HG03064 (cell line): Measurements from ENCODE around the gene LIN7C.

ENCODE experiments used
- ATAC-seq: cut with Tn5 transposase; IDR thresholded peaks from one replicate; pipeline ENCODE4 v1.9.1; 2021; ENCODE audit warnings: low read depth; ENCODE audit not compliant: unreplicated experiment

LIN7C gene

GRCh38 chr11:27512238-27512637, 5.7 kb upstream of the LIN7C start:
- no peak for ATAC-seq

GRCh38 chr11:27509908-27510307, 3.3 kb upstream of the LIN7C start:
- no peak for ATAC-seq

GRCh38 chr11:27507557-27508322, 1.2 kb upstream of the LIN7C start:
- no peak for ATAC-seq

GRCh38 chr11:27505781-27506180, 788 bp downstream of the LIN7C start:
- peak; percentile 2 for ATAC-seq

- no peak for ATAC-seq
Measured at GRCh38 chr11:27504205-27504604, 2.4 kb downstream of the LIN7C start.

- ATAC-seq: no peak
Measured at GRCh38 chr11:27501100-27501499, 5.5 kb downstream of the LIN7C start.

GRCh38 chr11:27497911-27498310, 8.7 kb downstream of the LIN7C start:
- ATAC-seq: no peak

- no peak for ATAC-seq
Measured at GRCh38 chr11:27497284-27497866, 9.2 kb downstream of the LIN7C start.

- ATAC-seq: no peak
Measured at GRCh38 chr11:27496461-27496860, 10.1 kb downstream of the LIN7C start.

- ATAC-seq: no peak
Measured at GRCh38 chr11:27495710-27496300, 10.8 kb downstream of the LIN7C start.

- ATAC-seq: no peak
Measured at GRCh38 chr11:27489092-27489491, 17.5 kb downstream of the LIN7C start.

GRCh38 chr11:27487706-27488105, 18.9 kb downstream of the LIN7C start:
- no peak for ATAC-seq

GRCh38 chr11:27485930-27486773, 20.4 kb downstream of the LIN7C start:
- ATAC-seq: no peak

GRCh38 chr11:27482793-27483192, 23.8 kb downstream of the LIN7C start:
- no peak for ATAC-seq

GRCh38 chr11:27481992-27482391, 24.6 kb downstream of the LIN7C start:
- no peak for ATAC-seq

- ATAC-seq: no peak
Measured at GRCh38 chr11:27477831-27478230, 28.7 kb downstream of the LIN7C start.

- ATAC-seq: no peak
Measured at GRCh38 chr11:27477243-27477642, 29.3 kb downstream of the LIN7C start.

- no peak for ATAC-seq
Measured at GRCh38 chr11:27475622-27476021, 30.9 kb downstream of the LIN7C start.

GRCh38 chr11:27473017-27473406, 33.6 kb downstream of the LIN7C start:
- no peak for ATAC-seq

GRCh38 chr11:27472398-27473016, 34.1 kb downstream of the LIN7C start, which contains the start of gene LGR4:
TSS of gene LGR4 (minus strand) at chr11:27472790. CDS start at chr11:27472302, 488 bp downstream.
- peak; percentile 58 for ATAC-seq
